ENCODE measurements around the gene FADS1. TPM values are rescaled to one million over a fixed set of nuclear protein-coding genes. Genes with fewer than 3 reads are reported as not detected.

FADS1 gene
- total RNA-seq, 6 experiments from 2014 or later, result 25.9 to 39.1 (median 36.4) TPM

- Mint-ChIP-seq H3K27ac (no peak overlapping the region), H3K27me3 (ENCODE audit: insufficient read depth) (peaks cover 8% of the 10 kb centered on the region), H3K4me3 (no peak overlapping the region), H3K36me3 (ENCODE audit: low read depth) (no peaks in the 10 kb centered on the region), H3K4me1 (ENCODE audit: low read depth) (peaks cover 8% of the 10 kb centered on the region), H3K9me3 (no peaks in the 10 kb centered on the region)
- DNase-seq, result no peak
- TF ChIP-seq CTCF (IDR thresholded peaks at IDR 0.05), result no peak
Measured at GRCh38 chr11:61780581-61781162, 36.1 kb downstream of the FADS1 start.

GRCh38 chr11:61779666-61780525 is 36.9 kb downstream of the FADS1 start:
- peaks cover 8% of the 10 kb centered on the region for H3K4me1 Mint-ChIP-seq (ENCODE audit: low read depth)
- H3K36me3 Mint-ChIP-seq (ENCODE audit: low read depth), result no peaks in the 10 kb centered on the region
- H3K27me3 Mint-ChIP-seq (ENCODE audit: insufficient read depth), result peaks cover 13% of the 10 kb centered on the region
- no peak for TF ChIP-seq CTCF (IDR thresholded peaks at IDR 0.05)
- no peak overlapping the region for H3K27ac Mint-ChIP-seq
- no peak for DNase-seq
- no peaks in the 10 kb centered on the region for H3K9me3 Mint-ChIP-seq
- no peak overlapping the region for H3K4me3 Mint-ChIP-seq

- Mint-ChIP-seq H3K27me3 (ENCODE audit: insufficient read depth) (peaks cover 16% of the 10 kb centered on the region), H3K27ac (no peak overlapping the region), H3K9me3 (no peaks in the 10 kb centered on the region), H3K4me3 (no peak overlapping the region), H3K36me3 (ENCODE audit: low read depth) (no peaks in the 10 kb centered on the region), H3K4me1 (ENCODE audit: low read depth) (peaks cover 5% of the 10 kb centered on the region)
- DNase-seq, result no peak
- no peak for TF ChIP-seq CTCF (IDR thresholded peaks at IDR 0.05)
Measured at GRCh38 chr11:61778920-61779650, 37.7 kb downstream of the FADS1 start.

- no peak for DNase-seq
- H3K4me1 Mint-ChIP-seq (ENCODE audit: low read depth), result no peaks in the 10 kb centered on the region
- TF ChIP-seq CTCF (IDR thresholded peaks at IDR 0.05), result no peak
- no peak overlapping the region for H3K4me3 Mint-ChIP-seq
- H3K36me3 Mint-ChIP-seq (ENCODE audit: low read depth), result no peaks in the 10 kb centered on the region
- no peaks in the 10 kb centered on the region for H3K9me3 Mint-ChIP-seq
- H3K27me3 Mint-ChIP-seq (ENCODE audit: insufficient read depth), result peaks cover 16% of the 10 kb centered on the region
- H3K27ac Mint-ChIP-seq, result no peak overlapping the region
Measured at GRCh38 chr11:61778357-61778886, 38.4 kb downstream of the FADS1 start.

GRCh38 chr11:61777234-61778090 is 39.3 kb downstream of the FADS1 start:
- no peak overlapping the region for H3K4me3 Mint-ChIP-seq
- H3K36me3 Mint-ChIP-seq (ENCODE audit: low read depth), result no peaks in the 10 kb centered on the region
- no peaks in the 10 kb centered on the region for H3K9me3 Mint-ChIP-seq
- TF ChIP-seq CTCF (IDR thresholded peaks at IDR 0.05), result no peak
- no peak overlapping the region for H3K27ac Mint-ChIP-seq
- DNase-seq, result no peak
- no peaks in the 10 kb centered on the region for H3K4me1 Mint-ChIP-seq (ENCODE audit: low read depth)
- H3K27me3 Mint-ChIP-seq (ENCODE audit: insufficient read depth), result peaks cover 19% of the 10 kb centered on the region
